WI38 (cell line): Measurements from ENCODE around the gene AOAH.

Experiments
- H3K4me3 ChIP-seq: 2 replicates; pipeline ENCODE4 v1.5.1; 2011; ENCODE audit warnings: low read depth, mild to moderate bottlenecking, control low read depth, low read length
- CTCF ChIP-seq: IDR thresholded peaks from 2 replicates; pipeline ENCODE4 v1.5.1; 2012; ENCODE audit warnings: low read depth, mild to moderate bottlenecking, control low read depth, low read length

AOAH gene

GRCh38 chr7:36749282-36749960 lies 25.1 kb upstream of the AOAH start:
- no peak for TF ChIP-seq CTCF
- H3K4me3 ChIP-seq: no peak overlapping the region

- no peak for TF ChIP-seq CTCF
Observed at GRCh38 chr7:36748017-36748487, 23.8 kb upstream of the AOAH start.

GRCh38 chr7:36747280-36748016 lies 23.2 kb upstream of the AOAH start:
- TF ChIP-seq CTCF: no peak
- no peak overlapping the region for H3K4me3 ChIP-seq

More at GRCh38 chr7:36748017-36748487, 23.8 kb upstream of the AOAH start:
- H3K4me3 ChIP-seq: no peak overlapping the region

GRCh38 chr7:36746347-36746746 lies 22.1 kb upstream of the AOAH start:
- no peak overlapping the region for H3K4me3 ChIP-seq
- no peak for TF ChIP-seq CTCF

GRCh38 chr7:36742911-36743775 lies 18.8 kb upstream of the AOAH start:
- no peak for TF ChIP-seq CTCF
- no peak overlapping the region for H3K4me3 ChIP-seq

- no peak overlapping the region for H3K4me3 ChIP-seq
- no peak for TF ChIP-seq CTCF
Observed at GRCh38 chr7:36741866-36742265, 17.6 kb upstream of the AOAH start.

GRCh38 chr7:36739351-36739750 lies 15.1 kb upstream of the AOAH start:
- H3K4me3 ChIP-seq: no peak overlapping the region
- TF ChIP-seq CTCF: no peak
